Erythroblast (primary cell): ENCODE data around the gene BEST4.
"Not testable (repeated sequence)": the region's sequence is repeated elsewhere in the genome, so short reads cannot be mapped to it uniquely, and the experiment has no call there.

Source experiments
- DNase-seq, 2 experiments: peaks; one replicate each; lab custom pipeline; 2025; lab: John Stamatoyannopoulos, UW
- GATA1 ChIP-seq: IDR thresholded peaks from 2 replicates; pipeline ENCODE4 v1.6.1; 2011; ENCODE audit warnings: low read depth, mild to moderate bottlenecking, control low read depth, low read length, moderate library complexity
- POLR2A ChIP-seq: IDR thresholded peaks from 2 replicates; pipeline ENCODE4 v1.6.1; 2011; ENCODE audit warnings: mild to moderate bottlenecking, low read length

BEST4 gene

DNA sequence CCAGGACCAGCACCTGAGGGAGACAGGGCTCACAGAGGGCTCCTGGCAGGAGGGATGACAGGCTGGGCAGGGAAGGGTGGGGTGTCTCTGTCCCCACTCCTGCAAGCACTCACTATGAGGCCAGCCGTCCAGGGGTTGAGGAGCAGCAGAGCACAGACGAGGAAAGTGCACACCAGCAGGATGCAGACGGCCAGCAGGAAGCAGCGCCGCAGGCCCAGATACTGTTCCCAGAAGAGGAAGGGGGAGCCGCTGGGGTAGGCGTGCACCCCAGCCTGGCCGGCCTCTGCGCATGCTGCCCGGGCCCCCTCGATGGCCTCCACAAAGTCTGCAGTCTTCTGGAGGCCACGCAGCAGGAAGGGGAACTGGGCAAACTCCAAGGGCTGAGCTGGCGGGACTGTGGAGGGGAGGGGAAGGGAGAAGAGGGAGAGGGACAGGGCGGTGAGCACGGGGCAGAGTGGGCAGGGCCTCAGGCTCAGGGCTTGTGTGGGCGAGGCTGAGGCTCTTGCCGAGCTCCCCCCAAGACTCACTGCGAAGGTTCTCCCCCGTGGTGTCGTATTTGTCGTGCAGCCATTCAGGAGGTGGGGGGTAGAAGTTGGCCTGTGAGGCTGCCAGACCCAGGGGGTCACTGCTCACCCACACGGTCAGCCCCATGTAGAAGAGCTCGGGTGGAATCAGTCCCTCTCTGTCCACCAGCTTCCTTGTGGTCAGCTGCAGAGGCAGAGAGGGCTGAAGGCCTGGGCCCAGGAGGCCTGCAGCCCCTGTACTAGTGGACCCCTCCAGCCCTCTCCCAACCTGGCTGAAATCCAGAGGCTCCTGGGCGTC lies 38.6 kb upstream of the BEST4 start:
- TF ChIP-seq POLR2A: no peak
- TF ChIP-seq GATA1: no peak
- peak; percentile 73 to 75 for DNase-seq

- not testable (repeated sequence) for DNase-seq
These were observed 36.4 kb upstream of the BEST4 start for GRCh38 chr1:44824392-44824791.

DNA sequence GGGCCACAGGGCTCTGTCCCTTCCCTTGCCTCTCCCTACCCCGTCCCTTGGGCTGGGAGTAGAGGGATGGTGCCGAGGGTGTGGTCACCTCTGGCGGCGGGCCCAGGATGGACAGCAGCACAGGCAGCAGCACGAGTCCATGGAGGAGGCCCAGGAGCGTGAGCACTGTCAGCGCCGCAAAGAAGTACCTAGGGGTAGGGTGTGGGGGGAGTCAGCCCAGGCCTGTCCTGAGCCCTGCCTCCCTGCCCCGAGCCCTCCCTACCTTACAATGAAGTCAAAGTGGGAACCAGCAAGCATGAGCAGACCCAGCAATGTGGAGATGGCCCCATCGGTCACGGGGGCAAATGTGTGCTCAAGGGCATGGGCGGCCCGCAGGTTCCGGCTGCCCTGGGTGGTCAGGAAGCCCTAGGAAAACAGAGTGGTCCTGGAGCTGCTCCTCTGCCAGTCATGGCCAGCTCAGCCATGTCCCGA lies 35.0 kb upstream of the BEST4 start:
- TF ChIP-seq GATA1: no peak
- no peak for TF ChIP-seq POLR2A
- no peak for DNase-seq

GRCh38 chr1:44822131-44822701 lies 34.2 kb upstream of the BEST4 start:
- DNase-seq: no peak
- TF ChIP-seq POLR2A (no peak), GATA1 (no peak)

- DNase-seq: no peak
- TF ChIP-seq GATA1: no peak
- TF ChIP-seq POLR2A: no peak
These were observed 33.3 kb upstream of the BEST4 start for GRCh38 chr1:44821240-44821715.

- TF ChIP-seq POLR2A (no peak), GATA1 (no peak)
- no peak for DNase-seq
These were observed 32.6 kb upstream of the BEST4 start for GRCh38 chr1:44820328-44821239.

DNA sequence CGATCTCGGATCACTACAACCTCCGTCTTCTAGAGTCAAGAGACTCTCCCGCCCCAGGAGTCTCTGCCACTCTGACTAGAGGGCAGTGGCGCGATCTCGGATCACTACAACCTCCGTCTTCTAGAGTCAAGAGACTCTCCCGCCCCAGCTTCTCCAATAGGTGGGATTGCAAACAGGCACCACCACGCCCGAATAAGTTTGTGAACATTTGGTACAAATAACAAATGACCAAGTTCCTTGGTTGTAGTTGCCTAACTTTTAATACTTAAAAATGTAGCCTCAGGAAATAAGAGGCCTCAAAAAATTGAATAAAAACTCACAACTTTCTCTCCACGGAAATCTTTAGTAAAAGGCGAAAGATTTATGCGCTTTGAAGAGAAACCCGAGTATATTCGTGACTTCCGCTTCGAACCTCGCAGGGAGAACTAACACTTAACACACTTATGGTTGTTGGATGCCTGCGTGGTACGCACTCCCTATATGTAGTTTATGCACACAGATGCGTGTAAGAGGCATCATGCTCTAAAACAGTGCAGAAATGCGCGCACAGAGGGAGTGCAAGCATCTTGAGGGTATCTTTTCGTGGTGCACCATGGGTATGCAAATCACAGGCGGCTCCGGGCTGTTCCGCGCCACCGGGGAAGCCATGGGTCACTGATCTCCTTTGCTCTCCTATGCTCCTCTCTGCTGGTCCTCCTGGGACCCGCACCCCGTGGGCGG lies 31.8 kb upstream of the BEST4 start:
- TF ChIP-seq GATA1: no peak
- peak; percentile 100 for TF ChIP-seq POLR2A
- peak; percentile 90 to 94 for DNase-seq

DNA sequence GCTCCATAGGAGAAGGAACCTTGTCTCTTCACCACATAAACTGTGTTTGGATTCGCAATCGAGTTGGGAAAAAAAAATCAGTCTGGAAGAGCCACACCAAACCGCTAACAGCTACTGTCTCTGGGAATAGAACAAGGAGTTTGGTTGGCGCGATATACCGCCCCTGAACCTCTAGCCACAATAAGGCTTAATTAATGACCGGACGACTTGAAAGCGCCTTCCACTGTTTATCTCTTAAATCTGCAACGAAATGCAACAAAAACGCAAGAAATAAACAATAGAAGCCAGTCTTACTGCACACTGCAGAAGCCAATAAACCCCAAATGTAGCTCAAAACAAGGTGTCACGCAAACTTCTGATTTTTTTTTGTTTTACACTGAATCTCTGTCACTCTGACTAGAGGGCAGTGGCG lies 31.2 kb upstream of the BEST4 start:
- TF ChIP-seq POLR2A (no peak), GATA1 (no peak)
- DNase-seq: no peak

- no peak for DNase-seq
These were observed 30.0 kb upstream of the BEST4 start for GRCh38 chr1:44817771-44818495.

DNA sequence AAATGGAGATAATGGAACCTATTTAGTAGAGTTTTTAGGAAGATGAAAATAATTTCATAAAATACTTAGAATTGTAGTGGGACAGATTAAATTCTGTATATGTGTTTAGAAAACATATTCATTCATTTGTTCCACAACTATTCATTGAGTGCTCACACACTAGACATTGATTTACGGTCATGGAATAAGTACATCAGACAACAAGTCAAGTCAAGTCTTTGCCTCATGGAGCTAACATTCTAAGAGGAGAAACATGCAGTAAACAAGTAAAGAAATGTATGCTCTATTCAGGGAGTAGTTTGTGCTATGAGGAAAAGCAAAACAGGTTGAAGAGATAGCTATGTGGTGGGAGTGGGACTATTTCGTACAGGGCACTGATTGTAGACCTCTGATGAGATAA lies 29.3 kb upstream of the BEST4 start:
- DNase-seq: no peak
- TF ChIP-seq GATA1 (no peak), POLR2A (no peak)

More at GRCh38 chr1:44817771-44818495, 30.0 kb upstream of the BEST4 start:
- TF ChIP-seq POLR2A (no peak), GATA1 (no peak)

DNA sequence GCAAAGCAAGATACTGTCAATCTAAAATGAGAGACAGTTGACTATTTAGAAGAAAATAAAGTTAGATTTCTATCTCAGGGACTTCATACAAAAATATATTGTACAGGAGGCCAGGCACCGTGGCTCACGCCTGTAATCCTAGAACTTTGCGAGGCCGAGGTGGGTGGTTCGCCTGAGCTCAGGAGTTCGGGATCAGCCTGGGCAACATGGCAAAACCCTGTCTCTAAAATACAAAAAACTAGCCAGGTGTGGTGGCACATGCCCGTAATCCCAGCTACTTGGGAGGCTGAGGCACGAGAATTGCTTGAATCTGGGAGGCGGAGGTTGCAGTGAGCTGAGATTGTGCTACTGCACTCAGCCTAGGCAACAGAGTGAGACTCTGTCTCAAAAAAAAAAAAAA lies 28.0 kb upstream of the BEST4 start:
- not testable (repeated sequence) for DNase-seq

DNA sequence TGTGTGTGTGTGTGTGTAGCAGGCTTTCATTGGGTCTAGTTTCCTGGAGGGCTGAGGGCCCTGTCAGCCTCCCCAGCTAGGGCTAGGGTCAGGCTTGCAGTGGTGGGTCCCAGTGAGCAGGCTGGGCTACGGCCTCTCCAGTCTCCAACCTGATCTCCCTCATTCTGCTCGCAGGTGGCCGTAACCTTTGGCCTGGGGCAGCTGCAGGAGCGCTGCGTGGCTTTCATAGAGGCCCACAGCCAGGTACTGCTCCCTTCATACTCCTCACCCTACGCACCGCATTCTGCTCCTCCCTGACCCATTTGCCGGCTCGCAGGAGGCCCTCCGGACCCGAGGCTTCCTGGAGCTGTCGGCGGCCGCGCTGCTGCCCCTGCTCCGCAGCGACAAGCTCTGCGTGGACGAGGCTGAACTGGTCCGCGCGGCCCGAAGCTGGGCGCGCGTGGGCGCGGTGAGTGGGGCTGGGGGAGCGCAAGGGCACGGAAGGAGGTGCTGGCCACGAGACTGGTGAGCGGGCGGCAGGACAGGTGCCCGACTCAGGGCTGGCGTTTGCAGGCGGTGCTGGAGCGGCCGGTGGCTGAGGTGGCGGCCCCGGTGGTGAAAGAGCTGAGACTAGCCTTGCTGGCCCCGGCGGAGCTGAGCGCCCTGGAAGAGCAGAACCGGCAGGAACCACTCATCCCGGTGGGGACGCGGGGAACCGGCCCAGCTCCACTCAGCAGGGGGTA lies 25.0 kb upstream of the BEST4 start:
- DNase-seq: no peak
- no peak for TF ChIP-seq POLR2A
- no peak for TF ChIP-seq GATA1

GRCh38 chr1:44811234-44811633 lies 23.3 kb upstream of the BEST4 start:
- TF ChIP-seq GATA1 (no peak), POLR2A (no peak)

DNA sequence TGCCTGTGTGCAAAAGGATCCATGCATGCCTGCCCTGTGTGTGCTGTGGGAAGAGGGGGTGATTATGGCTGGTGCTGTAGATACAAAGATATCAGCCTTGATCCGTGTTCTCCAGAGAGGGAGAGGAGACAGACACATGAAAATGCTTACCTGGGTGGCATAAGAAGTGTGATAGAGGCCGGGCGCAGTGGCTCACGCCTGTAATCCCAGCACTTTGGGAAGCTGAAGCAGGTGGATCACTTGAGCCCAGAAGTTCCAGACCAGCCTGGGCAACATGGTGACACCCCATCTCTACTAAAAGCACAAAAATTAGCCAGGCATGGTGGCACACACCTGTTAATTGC lies 22.8 kb upstream of the BEST4 start:
- not testable (repeated sequence) for DNase-seq

More at GRCh38 chr1:44811234-44811633, 23.3 kb upstream of the BEST4 start:
- no peak for DNase-seq
